ENCODE measurements around the gene UBXN4. TPM values are rescaled to one million over a fixed set of nuclear protein-coding genes. Genes with fewer than 3 reads are reported as not detected.

Gene UBXN4
- total RNA-seq, 2 experiments from 2014 or later, result 90.5 to 105 TPM

DNA sequence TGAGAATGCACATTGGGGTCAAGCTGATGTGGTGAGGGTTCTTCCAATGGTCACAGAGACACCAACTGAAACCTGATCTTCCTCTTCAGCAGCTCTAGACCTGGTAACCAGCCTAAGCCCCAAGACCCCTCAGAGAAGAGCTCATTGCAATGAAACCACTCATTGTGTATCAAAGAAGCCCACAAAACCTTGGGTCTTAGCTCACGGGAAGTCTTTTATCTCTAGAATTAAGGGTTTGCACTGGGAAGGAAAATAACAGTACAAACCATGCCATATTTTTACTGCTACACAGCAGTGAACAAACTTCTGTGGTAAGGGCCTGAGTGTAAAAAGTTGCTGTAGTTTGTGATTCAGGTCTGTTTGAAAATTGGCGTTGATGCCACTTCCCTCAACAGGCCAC, 8.6 kb upstream of the UBXN4 start:
- Mint-ChIP-seq H3K27me3 (no peaks in the 10 kb centered on the region), H3K9me3 (no peaks in the 10 kb centered on the region), H3K4me3 (no peak overlapping the region), H3K4me1 (ENCODE audit: low read depth) (peaks cover 20% of the 10 kb centered on the region), H3K27ac (peak overlapping the region; percentile 50), H3K36me3 (ENCODE audit: low read depth) (no peaks in the 10 kb centered on the region)
- intact Hi-C loops (cut with micrococcal nuclease), result no loop called here
- no peak for DNase-seq
- peak; percentile 18 for ATAC-seq
- TF ChIP-seq, protein P1, sequence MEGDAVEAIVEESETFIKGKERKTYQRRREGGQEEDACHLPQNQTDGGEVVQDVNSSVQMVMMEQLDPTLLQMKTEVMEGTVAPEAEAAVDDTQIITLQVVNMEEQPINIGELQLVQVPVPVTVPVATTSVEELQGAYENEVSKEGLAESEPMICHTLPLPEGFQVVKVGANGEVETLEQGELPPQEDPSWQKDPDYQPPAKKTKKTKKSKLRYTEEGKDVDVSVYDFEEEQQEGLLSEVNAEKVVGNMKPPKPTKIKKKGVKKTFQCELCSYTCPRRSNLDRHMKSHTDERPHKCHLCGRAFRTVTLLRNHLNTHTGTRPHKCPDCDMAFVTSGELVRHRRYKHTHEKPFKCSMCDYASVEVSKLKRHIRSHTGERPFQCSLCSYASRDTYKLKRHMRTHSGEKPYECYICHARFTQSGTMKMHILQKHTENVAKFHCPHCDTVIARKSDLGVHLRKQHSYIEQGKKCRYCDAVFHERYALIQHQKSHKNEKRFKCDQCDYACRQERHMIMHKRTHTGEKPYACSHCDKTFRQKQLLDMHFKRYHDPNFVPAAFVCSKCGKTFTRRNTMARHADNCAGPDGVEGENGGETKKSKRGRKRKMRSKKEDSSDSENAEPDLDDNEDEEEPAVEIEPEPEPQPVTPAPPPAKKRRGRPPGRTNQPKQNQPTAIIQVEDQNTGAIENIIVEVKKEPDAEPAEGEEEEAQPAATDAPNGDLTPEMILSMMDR (IDR thresholded peaks at IDR 0.05), result no peak
- ChIA-PET CTCF (interaction anchor here (1.0 kb wide), 1 partner anchor 23 kb away, joined by 3 read pairs; no protein-coding TSS in a partner anchor), POLR2A (no interaction called here)

DNA sequence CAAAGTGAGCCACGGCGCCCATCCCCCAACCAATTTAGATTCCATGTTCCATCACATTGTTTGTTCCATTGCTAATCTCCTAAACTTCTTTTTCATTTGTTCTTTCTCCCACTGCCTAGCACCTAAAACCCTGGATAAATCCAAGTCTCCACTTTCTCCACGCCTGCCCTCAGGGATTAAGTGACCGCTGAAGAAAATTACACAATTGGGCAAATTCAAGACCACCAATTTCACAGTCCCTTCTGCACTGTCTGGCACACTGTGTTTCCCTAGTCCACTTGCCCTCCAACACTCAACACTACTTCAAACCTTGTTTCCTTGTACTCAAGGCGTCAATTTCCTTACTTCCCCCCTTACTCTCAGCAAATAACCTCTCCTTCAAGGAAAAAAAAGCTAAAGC, 5.1 kb upstream of the UBXN4 start:
- CTCF ChIA-PET, result no interaction called here
- H3K4me1 Mint-ChIP-seq (ENCODE audit: low read depth), result peaks cover 21% of the 10 kb centered on the region

DNA sequence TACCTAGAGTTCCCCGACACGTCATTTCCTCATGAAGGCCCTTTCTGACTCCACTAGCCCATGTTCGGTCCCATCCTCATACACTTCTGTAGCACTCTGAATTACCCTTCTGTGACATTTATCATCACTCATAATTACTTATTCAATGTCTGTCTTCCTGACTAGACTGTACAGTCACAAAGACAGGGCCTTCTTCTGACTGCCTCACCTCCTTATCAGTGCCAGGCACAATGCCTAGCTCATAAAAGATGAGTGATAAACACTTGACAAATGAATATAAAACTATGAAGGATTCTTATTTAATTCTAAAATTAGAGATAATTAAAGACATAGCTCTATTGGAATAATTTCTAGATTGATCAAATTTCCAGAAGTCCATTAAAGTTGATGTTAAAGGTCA, 1.4 kb upstream of the UBXN4 start:
- H3K36me3 Mint-ChIP-seq (ENCODE audit: low read depth), result peaks cover 18% of the 10 kb centered on the region
- DNase-seq (no peak), ATAC-seq (no peak)
- no peak overlapping the region for H3K4me3 Mint-ChIP-seq
- ChIA-PET POLR2A (interaction anchor here (1.2 kb wide), 1 partner anchor 10 kb away, joined by 3 read pairs; no protein-coding TSS in a partner anchor), CTCF (interaction anchor here (0.9 to 3.5 kb wide), 6 partner anchors 13 to 736 kb away, joined by 3 to 17 read pairs (median 5); no protein-coding TSS in a partner anchor)
- intact Hi-C loops (cut with micrococcal nuclease), result no loop called here
- H3K4me1 Mint-ChIP-seq (ENCODE audit: low read depth), result peaks cover 21% of the 10 kb centered on the region
- TF ChIP-seq, protein P1 (IDR thresholded peaks at IDR 0.05), result no peak
- H3K27ac Mint-ChIP-seq, result no peak overlapping the region
- no peaks in the 10 kb centered on the region for H3K9me3 Mint-ChIP-seq
- no peaks in the 10 kb centered on the region for H3K27me3 Mint-ChIP-seq

More for the DNA sequence above, 5.1 kb upstream of the UBXN4 start:
- TF ChIP-seq, protein P1 (IDR thresholded peaks at IDR 0.05), result no peak
- no peaks in the 10 kb centered on the region for H3K9me3 Mint-ChIP-seq
- intact Hi-C loops (cut with micrococcal nuclease), result no loop called here
- ATAC-seq, result no peak
- POLR2A ChIA-PET, result no interaction called here
- no peak overlapping the region for H3K27ac Mint-ChIP-seq
- DNase-seq, result no peak
- H3K36me3 Mint-ChIP-seq (ENCODE audit: low read depth), result no peaks in the 10 kb centered on the region
- no peak overlapping the region for H3K4me3 Mint-ChIP-seq
- no peaks in the 10 kb centered on the region for H3K27me3 Mint-ChIP-seq

DNA sequence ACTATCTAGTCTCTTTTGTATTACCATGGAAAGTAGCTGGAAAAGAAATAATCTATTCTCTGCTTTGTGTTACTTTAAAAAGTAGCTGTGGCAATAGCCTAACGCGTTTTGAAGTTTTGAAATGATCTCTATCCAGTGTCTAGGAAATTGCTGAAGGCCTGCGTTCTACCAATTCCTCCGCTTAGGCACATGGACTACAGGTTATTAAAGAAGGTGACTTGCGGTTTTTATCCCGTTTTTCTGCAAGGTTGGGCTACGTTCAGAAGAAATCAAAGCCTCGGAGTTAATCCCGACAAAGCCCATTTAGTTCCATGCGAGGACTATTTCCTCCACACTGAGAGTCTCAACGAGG, 636 bp upstream of the UBXN4 start:
- ATAC-seq, result no peak
- Mint-ChIP-seq H3K9me3 (no peaks in the 10 kb centered on the region), H3K4me1 (ENCODE audit: low read depth) (peaks cover 26% of the 10 kb centered on the region)

DNA sequence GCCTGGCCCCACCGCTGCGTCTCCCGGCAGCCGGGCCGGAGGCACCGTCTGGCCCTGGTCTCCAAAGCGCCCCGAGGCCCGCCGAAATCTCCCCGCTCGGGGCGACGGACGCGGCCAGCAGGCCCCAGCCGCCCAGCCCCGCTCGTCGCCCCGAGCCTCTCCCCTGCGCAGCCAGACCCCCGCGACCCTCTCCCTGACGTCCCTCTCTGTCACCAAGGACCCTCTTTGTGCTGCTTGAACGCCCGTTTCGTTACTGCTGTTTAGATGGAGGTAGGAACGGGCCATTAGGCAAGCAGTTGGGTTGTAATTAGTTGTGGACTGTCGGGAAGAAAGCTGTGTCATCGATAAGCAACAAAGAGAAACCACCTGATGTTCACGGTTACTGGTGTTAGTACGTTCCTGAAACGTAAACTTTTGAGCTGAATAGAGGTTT, 686 bp downstream of the UBXN4 start:
- CTCF ChIA-PET, result interaction anchor here (1.1 to 5.4 kb wide), 2 partner anchors 16 to 56 kb away, joined by 3 to 35 read pairs; no protein-coding TSS in a partner anchor
- peak overlapping the region; percentile 99 for H3K27ac Mint-ChIP-seq
- H3K4me1 Mint-ChIP-seq (ENCODE audit: low read depth), result peaks cover 35% of the 10 kb centered on the region
- H3K27me3 Mint-ChIP-seq, result no peaks in the 10 kb centered on the region
- no peaks in the 10 kb centered on the region for H3K9me3 Mint-ChIP-seq
- intact Hi-C loops (cut with micrococcal nuclease), result no loop called here
- H3K4me3 Mint-ChIP-seq, result peak overlapping the region; percentile 97
- DNase-seq (peak; percentile 39), ATAC-seq (peak; percentile 4)
- POLR2A ChIA-PET, result interaction anchor here (0.6 to 1.2 kb wide), 4 partner anchors 31 to 689 kb away, joined by 3 to 4 read pairs (median 3); partner anchors contain the start of genes LCT, R3HDM1 and ZRANB3
- TF ChIP-seq, protein P1 (IDR thresholded peaks at IDR 0.05), result no peak
- peaks cover 28% of the 10 kb centered on the region for H3K36me3 Mint-ChIP-seq (ENCODE audit: low read depth)

More for the DNA sequence above, 636 bp upstream of the UBXN4 start:
- peak overlapping the region; percentile 99 for H3K27ac Mint-ChIP-seq
- peaks cover 19% of the 10 kb centered on the region for H3K36me3 Mint-ChIP-seq (ENCODE audit: low read depth)
- DNase-seq, result no peak
- intact Hi-C loops (cut with micrococcal nuclease), result no loop called here
- CTCF ChIA-PET, result interaction anchor here (0.9 to 3.5 kb wide), 8 partner anchors 11 to 737 kb away, joined by 3 to 17 read pairs (median 4); no protein-coding TSS in a partner anchor
- POLR2A ChIA-PET, result no interaction called here
- H3K4me3 Mint-ChIP-seq, result peak overlapping the region; percentile 97
- TF ChIP-seq, protein P1 (IDR thresholded peaks at IDR 0.05), result no peak
- no peaks in the 10 kb centered on the region for H3K27me3 Mint-ChIP-seq
